ENCODE measurements around the gene HOXA4. TPM values are rescaled to one million over a fixed set of nuclear protein-coding genes. Genes with fewer than 3 reads are reported as not detected.

Gene HOXA4
- total RNA-seq, 1 experiment from 2014 or later: 1.5 TPM

- Histone ChIP-seq H3K36me3 (peaks cover 23% of the 10 kb centered on the region), H3K4me3 (no peak overlapping the region), H3K27me3 (no peaks in the 10 kb centered on the region), H3K9me3 (no peaks in the 10 kb centered on the region)
- no peak for DNase-seq
These were observed 13.6 kb upstream of the HOXA4 start for GRCh38 chr7:27143950-27144780.

DNA sequence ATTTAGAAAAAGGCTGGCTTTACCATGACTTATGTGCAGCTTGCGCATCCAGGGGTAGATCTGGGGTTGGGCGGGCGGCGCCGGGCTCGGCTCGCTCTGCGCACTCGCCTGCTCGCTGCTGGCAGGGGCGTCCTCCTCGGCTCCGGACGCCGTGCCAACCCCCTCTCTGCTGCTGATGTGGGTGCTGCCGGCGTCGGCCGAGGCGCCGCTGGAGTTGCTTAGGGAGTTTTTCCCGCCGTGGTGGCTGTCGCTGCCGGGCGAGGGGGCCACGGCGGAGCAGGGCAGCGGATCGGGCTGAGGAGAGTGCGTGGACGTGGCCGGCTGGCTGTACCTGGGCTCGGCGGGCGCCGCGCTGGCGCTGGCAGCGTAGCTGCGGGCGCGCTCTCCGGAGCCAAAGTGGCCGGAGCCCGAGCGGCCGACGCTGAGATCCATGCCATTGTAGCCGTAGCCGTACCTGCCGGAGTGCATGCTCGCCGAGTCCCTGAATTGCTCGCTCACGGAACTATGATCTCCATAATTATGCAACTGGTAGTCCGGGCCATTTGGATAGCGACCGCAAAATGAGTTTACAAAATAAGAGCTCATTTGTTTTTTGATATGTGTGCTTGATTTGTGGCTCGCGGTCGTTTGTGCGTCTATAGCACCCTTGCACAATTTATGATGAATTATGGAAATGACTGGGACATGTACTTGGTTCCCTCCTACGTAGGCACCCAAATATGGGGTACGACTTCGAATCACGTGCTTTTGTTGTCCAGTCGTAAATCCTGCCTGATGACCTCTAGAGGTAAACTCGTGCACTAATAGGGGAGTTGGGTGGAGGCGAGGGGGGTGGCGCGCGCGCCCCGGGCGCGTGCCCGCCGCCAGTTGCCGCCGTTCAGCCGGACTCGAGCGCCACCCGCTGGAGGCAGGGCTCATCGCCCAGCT is 12.7 kb upstream of the HOXA4 start, which contains the start of gene HOXA5:
Gene HOXA5, minus strand, starts transcription at position 659 of the 927 bp plus-strand sequence. Its CDS starts 74 bp downstream, at position 585.
- Histone ChIP-seq H3K36me3 (peaks cover 23% of the 10 kb centered on the region), H3K9me3 (no peaks in the 10 kb centered on the region), H3K4me3 (no peak within 1 kb of the TSS), H3K27me3 (no peaks in the 10 kb centered on the region)
- DNase-seq: no peak

- Histone ChIP-seq H3K9me3 (no peaks in the 10 kb centered on the region), H3K36me3 (peaks cover 23% of the 10 kb centered on the region)
- no peak for DNase-seq
These were observed 12.0 kb upstream of the HOXA4 start for GRCh38 chr7:27142580-27143022.

DNA sequence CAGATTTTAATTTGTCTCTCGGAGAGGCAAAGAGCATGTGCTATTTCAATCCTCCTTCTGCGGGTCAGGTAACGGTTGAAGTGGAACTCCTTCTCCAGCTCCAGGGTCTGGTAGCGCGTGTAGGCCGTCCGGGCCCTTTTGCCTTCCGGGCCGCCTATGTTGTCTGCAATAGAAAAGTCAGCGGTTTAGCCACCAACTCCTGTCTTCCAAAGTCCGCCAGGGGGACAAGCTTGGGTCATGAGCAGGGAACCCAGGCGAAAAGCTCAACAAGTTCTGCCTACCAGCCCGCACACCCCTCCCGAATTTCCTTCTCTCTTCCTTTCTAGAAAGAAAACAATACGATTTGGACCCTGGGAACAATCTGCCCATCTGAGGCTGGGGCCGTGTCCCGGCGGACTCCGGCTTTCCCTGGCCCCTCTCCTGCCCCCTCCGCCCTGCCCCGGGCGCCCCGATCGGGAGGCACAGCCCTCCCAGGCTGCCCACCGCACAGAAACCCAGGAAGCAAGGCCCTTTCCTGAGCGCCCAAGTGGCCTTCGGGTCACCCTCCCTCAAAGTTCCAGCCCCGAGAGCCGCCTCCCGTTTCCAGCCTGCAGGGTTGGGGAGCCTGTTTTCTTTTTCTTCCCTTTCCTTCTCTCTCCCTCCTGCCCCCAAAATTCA is 11.5 kb upstream of the HOXA4 start:
- Histone ChIP-seq H3K36me3 (peaks cover 23% of the 10 kb centered on the region), H3K4me3 (no peak overlapping the region)
- no peak for DNase-seq

More at GRCh38 chr7:27142580-27143022, 12.0 kb upstream of the HOXA4 start:
- no peaks in the 10 kb centered on the region for H3K27me3 ChIP-seq
- no peak overlapping the region for H3K4me3 ChIP-seq

GRCh38 chr7:27141137-27141922 is 10.8 kb upstream of the HOXA4 start:
- Histone ChIP-seq H3K27me3 (no peaks in the 10 kb centered on the region), H3K36me3 (peaks cover 23% of the 10 kb centered on the region), H3K9me3 (no peaks in the 10 kb centered on the region), H3K4me3 (no peak overlapping the region)
- DNase-seq: no peak

More for the DNA sequence above, 11.5 kb upstream of the HOXA4 start:
- Histone ChIP-seq H3K27me3 (no peaks in the 10 kb centered on the region), H3K9me3 (no peaks in the 10 kb centered on the region)

- Histone ChIP-seq H3K27me3 (no peaks in the 10 kb centered on the region), H3K9me3 (no peaks in the 10 kb centered on the region), H3K4me3 (peak overlapping the region; percentile 40), H3K36me3 (peaks cover 16% of the 10 kb centered on the region)
- DNase-seq: no peak
These were observed 9.7 kb upstream of the HOXA4 start for GRCh38 chr7:27140126-27140857.

- Histone ChIP-seq H3K4me3 (peak overlapping the region; percentile 40), H3K27me3 (no peaks in the 10 kb centered on the region)
- DNase-seq: peak; percentile 60
These were observed 9.0 kb upstream of the HOXA4 start for GRCh38 chr7:27139334-27140125.

GRCh38 chr7:27138985-27139333 is 8.4 kb upstream of the HOXA4 start:
- peaks cover 8% of the 10 kb centered on the region for H3K36me3 ChIP-seq
- peak overlapping the region; percentile 40 for H3K4me3 ChIP-seq

More at GRCh38 chr7:27139334-27140125, 9.0 kb upstream of the HOXA4 start:
- Histone ChIP-seq H3K36me3 (peaks cover 13% of the 10 kb centered on the region), H3K9me3 (no peaks in the 10 kb centered on the region)

DNA sequence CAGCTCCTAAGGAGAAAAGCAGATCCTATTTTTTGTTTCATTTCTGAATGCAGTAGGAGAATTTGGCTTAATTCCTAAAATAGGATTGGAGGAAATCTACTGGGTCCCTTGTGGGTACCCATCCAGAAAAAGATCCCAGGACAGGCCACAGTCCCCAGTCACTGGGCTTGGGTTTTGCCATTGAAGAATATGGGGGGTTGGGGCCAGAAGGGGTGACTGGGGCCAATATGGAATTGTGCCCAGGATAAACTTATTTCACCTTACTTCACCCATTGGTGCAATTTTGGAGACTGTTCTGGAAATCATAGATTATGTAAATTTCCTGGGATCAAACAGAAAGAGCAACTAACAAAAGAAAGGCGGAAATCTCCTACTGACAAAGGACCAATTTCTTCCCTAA is 7.9 kb upstream of the HOXA4 start:
- no peaks in the 10 kb centered on the region for H3K9me3 ChIP-seq
- no peaks in the 10 kb centered on the region for H3K27me3 ChIP-seq
- peak overlapping the region; percentile 40; the same call in 1 of the 2 replicates for H3K4me3 ChIP-seq
- peaks cover 8% of the 10 kb centered on the region for H3K36me3 ChIP-seq
- DNase-seq: no peak

More at GRCh38 chr7:27138985-27139333, 8.4 kb upstream of the HOXA4 start:
- no peak for DNase-seq
- H3K27me3 ChIP-seq: no peaks in the 10 kb centered on the region
- H3K9me3 ChIP-seq: no peaks in the 10 kb centered on the region

DNA sequence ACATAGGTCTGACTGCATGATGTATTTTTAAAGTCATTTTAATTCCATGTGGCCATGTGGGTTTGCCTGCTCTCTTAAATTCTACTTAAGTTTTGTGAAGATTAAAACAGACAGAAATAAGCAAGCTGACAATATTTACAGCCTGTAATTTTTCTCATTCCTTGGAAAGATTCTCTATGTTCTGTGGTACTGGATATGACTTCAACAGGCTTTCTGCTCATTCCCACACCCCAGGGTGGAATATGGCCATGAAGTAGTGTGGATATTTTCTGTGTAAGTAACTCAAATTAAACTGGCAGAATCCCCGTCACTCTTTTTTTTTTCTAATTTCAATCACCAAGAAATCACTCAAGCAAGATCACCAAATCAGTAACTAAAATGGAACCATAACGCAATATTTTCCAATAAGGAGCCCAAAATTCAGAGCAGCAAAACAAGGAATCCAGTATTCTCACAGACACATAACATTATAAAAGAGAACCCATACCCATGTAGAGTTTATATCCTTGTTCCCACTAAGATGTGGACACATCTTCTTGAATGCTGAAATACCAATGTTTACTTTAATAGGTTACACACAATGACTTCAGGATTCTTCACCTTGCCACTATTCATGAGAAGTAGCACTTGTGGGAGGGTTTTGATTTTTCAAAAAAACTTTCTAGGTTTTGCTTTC is 7.2 kb upstream of the HOXA4 start:
- H3K4me3 ChIP-seq: peak overlapping the region; percentile 4; the same call in 1 of the 2 replicates
- H3K36me3 ChIP-seq: peaks cover 8% of the 10 kb centered on the region
- no peak for DNase-seq
- no peaks in the 10 kb centered on the region for H3K27me3 ChIP-seq
- H3K9me3 ChIP-seq: no peaks in the 10 kb centered on the region

DNA sequence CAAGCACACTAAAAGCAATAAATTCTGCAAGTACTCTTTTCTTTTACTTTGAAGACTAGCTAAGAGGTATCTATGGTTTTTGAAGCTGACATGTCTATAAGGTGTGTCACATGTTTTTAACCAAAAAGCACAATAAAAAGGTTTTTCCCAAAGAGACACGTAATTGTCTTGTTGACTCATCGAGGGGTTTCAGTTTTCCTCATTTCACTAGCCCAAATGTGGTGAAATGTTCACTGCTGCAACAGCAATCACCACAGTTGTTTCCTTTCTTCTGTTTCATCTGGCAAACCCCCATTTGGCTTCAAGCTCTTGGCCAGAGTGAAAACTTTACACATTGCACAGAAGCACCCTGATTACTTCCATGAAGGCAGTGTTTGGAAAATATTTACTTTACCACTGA is 3.8 kb upstream of the HOXA4 start:
- DNase-seq: peak; percentile 73
- Histone ChIP-seq H3K4me3 (no peak overlapping the region), H3K27me3 (no peaks in the 10 kb centered on the region), H3K36me3 (no peaks in the 10 kb centered on the region; the same call in 1 of the 2 replicates), H3K9me3 (no peaks in the 10 kb centered on the region)

- peaks cover 7% of the 10 kb centered on the region; the same call in 1 of the 2 replicates for H3K36me3 ChIP-seq
- no peak overlapping the region for H3K4me3 ChIP-seq
- DNase-seq: no peak
- H3K27me3 ChIP-seq: no peaks in the 10 kb centered on the region
- no peaks in the 10 kb centered on the region for H3K9me3 ChIP-seq
These were observed 3.1 kb upstream of the HOXA4 start for GRCh38 chr7:27133409-27134231.

- H3K4me3 ChIP-seq: no peak overlapping the region
- no peaks in the 10 kb centered on the region for H3K9me3 ChIP-seq
- H3K27me3 ChIP-seq: no peaks in the 10 kb centered on the region
- DNase-seq: no peak
- peaks cover 10% of the 10 kb centered on the region; the same call in 1 of the 2 replicates for H3K36me3 ChIP-seq
These were observed 2.4 kb upstream of the HOXA4 start for GRCh38 chr7:27132978-27133377.
